K562 (cell line): Measurements from ENCODE around the gene IL4R.

Source experiments
- CREB1 ChIP-seq, 2 experiments: sonication (generic) in 1 of 2; formaldehyde crosslinking in 1 of 2; IDR thresholded peaks; 2 replicates each; pipeline versions ENCODE4 v1.6.1 to v1.8.0; 2012 to 2022; ENCODE audit warnings: inconsistent platforms in 1 of 2, mild to moderate bottlenecking in 1 of 2, missing genetic modification reagents in 1 of 2, moderate library complexity in 1 of 2
- PML ChIP-seq: IDR thresholded peaks from 2 replicates; pipeline ENCODE4 v1.6.1; 2012; ENCODE audit warnings: low read length, inconsistent platforms

DNA sequence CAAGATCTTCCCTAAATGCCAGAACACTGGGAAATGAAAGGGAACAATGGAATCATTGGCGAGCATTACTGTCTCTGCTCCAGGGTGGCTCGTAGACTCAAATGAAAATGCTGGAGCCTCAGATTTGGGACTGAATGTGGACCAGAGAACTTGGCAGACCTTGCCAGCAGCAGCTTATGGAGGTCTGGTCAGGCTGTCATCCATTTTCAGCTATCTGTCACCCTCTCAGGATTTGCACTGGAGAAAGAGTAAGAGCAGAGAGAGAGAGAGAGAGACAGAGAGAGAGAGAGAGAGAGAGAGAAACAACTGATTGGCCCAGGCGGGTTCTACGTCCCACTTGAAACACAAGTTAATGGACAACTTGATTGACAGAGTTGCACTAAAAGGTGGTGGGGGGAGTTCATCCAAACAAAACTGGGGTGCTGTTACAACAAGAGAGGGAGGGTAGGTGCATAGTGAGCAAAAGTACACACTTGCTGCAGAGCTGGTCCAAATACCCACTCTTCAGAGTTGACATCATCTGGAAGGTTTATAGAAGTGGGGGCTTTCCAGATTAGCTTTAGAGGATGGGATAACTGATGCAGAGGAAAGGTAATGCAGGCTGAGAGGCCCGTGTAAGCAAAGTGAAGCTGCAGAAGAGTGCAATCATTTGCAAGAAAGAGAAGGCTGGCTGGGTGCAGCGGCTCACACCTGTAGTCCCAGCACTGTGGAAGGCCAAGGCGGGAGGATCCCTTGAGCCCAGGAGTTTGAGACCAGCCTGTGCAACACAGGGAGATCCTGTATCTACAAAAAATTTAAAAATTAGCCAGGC, 28.7 kb upstream of the IL4R start:
- TF ChIP-seq CREB1 (IDR thresholded peaks at IDR 0.05), result no peak
- no peak for TF ChIP-seq CREB1 (CRISPR knock-in tag; IDR thresholded peaks at IDR 0.05)
- no peak for TF ChIP-seq PML
